ENCODE data around the gene SEBOX. TPM values are rescaled to one million over a fixed set of nuclear protein-coding genes. Genes with fewer than 3 reads are reported as not detected.
A peak's percentile ranks its signal among the peaks of the same experiment; 100 is the strongest.

The SEBOX gene
- polyA plus RNA-seq, 3 donors = not detected

DNA sequence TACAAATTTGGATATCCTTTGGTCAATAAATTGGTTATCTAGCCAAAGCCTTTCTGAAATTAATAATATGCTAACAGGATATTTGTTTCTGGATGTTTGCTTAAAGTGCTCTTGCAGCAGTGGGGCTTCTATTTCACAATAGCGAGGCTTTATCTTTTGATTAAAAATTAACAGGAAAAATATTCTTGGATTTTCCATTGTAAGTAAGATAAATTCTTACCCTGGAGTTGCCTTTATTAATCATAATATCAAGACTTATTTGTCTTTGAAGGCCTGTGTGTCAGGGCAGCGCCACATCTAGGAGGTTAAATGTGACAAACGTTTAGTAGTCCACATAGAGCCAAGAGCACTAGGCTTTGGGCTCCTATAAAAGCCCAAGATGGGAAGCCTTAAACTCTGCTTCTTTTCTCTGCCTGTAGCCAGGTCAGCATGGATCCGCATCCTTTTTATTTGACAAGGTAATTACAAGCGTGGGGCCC, 40.7 kb downstream of the SEBOX start:
- TF ChIP-seq, protein P1, sequence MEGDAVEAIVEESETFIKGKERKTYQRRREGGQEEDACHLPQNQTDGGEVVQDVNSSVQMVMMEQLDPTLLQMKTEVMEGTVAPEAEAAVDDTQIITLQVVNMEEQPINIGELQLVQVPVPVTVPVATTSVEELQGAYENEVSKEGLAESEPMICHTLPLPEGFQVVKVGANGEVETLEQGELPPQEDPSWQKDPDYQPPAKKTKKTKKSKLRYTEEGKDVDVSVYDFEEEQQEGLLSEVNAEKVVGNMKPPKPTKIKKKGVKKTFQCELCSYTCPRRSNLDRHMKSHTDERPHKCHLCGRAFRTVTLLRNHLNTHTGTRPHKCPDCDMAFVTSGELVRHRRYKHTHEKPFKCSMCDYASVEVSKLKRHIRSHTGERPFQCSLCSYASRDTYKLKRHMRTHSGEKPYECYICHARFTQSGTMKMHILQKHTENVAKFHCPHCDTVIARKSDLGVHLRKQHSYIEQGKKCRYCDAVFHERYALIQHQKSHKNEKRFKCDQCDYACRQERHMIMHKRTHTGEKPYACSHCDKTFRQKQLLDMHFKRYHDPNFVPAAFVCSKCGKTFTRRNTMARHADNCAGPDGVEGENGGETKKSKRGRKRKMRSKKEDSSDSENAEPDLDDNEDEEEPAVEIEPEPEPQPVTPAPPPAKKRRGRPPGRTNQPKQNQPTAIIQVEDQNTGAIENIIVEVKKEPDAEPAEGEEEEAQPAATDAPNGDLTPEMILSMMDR (IDR thresholded peaks at IDR 0.05) = no peak
- 68% methylated on average over 2 of the region's 5 CpGs for WGBS (ENCODE audit: insufficient coverage)
- Mint-ChIP-seq H3K36me3 (peaks cover 29 to 35% of the 10 kb centered on the region in 2 donors), H3K4me3 (no peak overlapping the region), H3K9me3 (no peaks in the 10 kb centered on the region), H3K4me1 (peaks cover 28% of the 10 kb centered on the region), H3K27ac (peak overlapping the region in 4 of 7 donors; percentile 41 to 78 (median 59)), H3K27me3 (ENCODE audit: low read depth in 3 of 3) (no peaks in the 10 kb centered on the region)
- intact Hi-C loops (cut with micrococcal nuclease) = loop anchor here in 1 of 2 donors (5.0 kb wide), 1 partner anchor 33 kb away; the partner anchor contains the start of gene POLDIP2
- H3K4me1 ChIP-seq (ENCODE audit: control insufficient read depth in 1 of 2, insufficient read depth in 2 of 2, low read length in 2 of 2) = peaks cover 24 to 29% of the 10 kb centered on the region in 2 donors
- H3K36me3 ChIP-seq (replicated peaks in 1 of 2; ENCODE audit: control insufficient read depth in 1 of 2, insufficient read depth in 2 of 2, low read length in 2 of 2) = peaks cover 21 to 35% of the 10 kb centered on the region in 2 donors
- H3K27me3 ChIP-seq (ENCODE audit: control insufficient read depth in 2 of 2, insufficient read depth in 2 of 2, low read length in 2 of 2) = no peaks in the 10 kb centered on the region
- no peaks in the 10 kb centered on the region for H3K9me3 ChIP-seq (replicated peaks in 1 of 2; ENCODE audit: control insufficient read depth in 1 of 2, insufficient read depth in 1 of 2, low read length in 2 of 2)
- peak overlapping the region in 1 of 2 donors; percentile 36 for H3K27ac ChIP-seq (ENCODE audit: low read depth in 1 of 2, low read length in 2 of 2)
- no peak overlapping the region for H3K9ac ChIP-seq (ENCODE audit: insufficient read depth, low read length, poor library complexity, severe bottlenecking)
- H3K4me2 ChIP-seq (replicated peaks; ENCODE audit: extremely low read depth, low read length, poor library complexity, severe bottlenecking) = peak overlapping the region; percentile 24
- no peak for DNase-seq
- H3K79me2 ChIP-seq (ENCODE audit: insufficient read depth, low read length) = peaks cover 30% of the 10 kb centered on the region
- H4K20me1 ChIP-seq (ENCODE audit: insufficient read depth, low read length) = no peaks in the 10 kb centered on the region
- no peak overlapping the region for H3K4me3 ChIP-seq (replicated peaks in 1 of 3; ENCODE audit: low read depth in 2 of 3, low read length in 3 of 3)
- H2AFZ ChIP-seq (ENCODE audit: insufficient read depth, low read depth, low read length, poor library complexity, severe bottlenecking) = no peak overlapping the region

DNA sequence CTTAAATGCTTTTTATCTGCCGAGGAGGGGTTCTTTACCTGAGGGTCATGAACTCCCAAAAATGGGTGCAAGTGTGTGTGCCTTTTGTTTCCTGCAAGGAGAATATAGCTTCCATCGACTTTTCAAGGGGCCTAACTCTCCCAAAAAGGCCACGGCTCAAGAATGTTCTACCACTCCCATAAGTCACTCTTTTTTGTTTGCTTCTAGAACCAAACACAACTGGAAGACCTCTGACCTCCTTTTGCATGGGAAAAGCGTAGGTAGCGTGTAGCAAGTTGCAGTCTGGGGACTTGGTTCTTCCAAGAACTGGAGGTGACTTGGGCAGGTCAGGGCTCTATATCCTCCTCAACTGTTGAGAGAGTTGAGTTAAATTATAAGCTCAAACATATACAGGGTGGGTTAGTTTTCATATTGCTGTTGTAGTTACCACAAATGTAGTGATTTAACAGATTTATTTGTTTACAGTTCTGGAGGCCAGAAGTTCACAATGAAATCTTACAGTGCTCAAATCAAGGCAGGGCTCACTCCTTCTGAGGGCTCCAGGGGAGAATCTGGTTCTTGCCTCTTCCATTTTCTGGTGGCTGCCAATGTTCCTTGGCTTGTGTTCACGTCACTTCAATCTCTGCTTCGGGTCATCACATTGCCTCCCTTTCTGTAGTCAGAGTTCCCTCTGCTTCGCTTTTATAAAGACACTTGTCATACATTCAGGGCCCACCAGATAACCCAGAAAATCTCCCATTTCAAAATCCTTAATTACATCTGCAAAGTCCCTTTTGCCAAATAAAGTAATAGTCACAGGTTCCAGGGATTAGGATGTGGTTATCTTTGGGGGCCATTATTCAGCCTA, 44.6 kb downstream of the SEBOX start:
- H3K79me2 ChIP-seq (ENCODE audit: insufficient read depth, low read length) = peaks cover 30% of the 10 kb centered on the region
- Mint-ChIP-seq H3K9me3 (no peaks in the 10 kb centered on the region), H3K27me3 (ENCODE audit: low read depth in 3 of 3) (peaks cover 9 to 16% (median 15%) of the 10 kb centered on the region in 3 donors), H3K36me3 (no peaks in the 10 kb centered on the region), H3K27ac (peak overlapping the region in 1 of 7 donors; percentile 57), H3K4me1 (peaks cover 36% of the 10 kb centered on the region), H3K4me3 (no peak overlapping the region)
- DNase-seq = no peak
- no peaks in the 10 kb centered on the region for H3K9me3 ChIP-seq (replicated peaks in 1 of 2; ENCODE audit: control insufficient read depth in 1 of 2, insufficient read depth in 1 of 2, low read length in 2 of 2)
- no peaks in the 10 kb centered on the region for H4K20me1 ChIP-seq (ENCODE audit: insufficient read depth, low read length)
- intact Hi-C loops (cut with micrococcal nuclease) = loop anchor here in 1 of 2 donors (2.0 to 5.0 kb wide), 2 partner anchors 14 to 37 kb away; partner anchors contain the start of genes IFT20, POLDIP2 and TNFAIP1
- TF ChIP-seq, protein P1 (IDR thresholded peaks at IDR 0.05) = no peak
- 84% methylated on average over 4 of the region's 8 CpGs for WGBS (ENCODE audit: insufficient coverage)
- peaks cover 0 to 5% of the 10 kb centered on the region in 2 donors for H3K27me3 ChIP-seq (ENCODE audit: control insufficient read depth in 2 of 2, insufficient read depth in 2 of 2, low read length in 2 of 2)
- no peak overlapping the region for H3K4me3 ChIP-seq (replicated peaks in 1 of 3; ENCODE audit: low read depth in 2 of 3, low read length in 3 of 3)
- no peak overlapping the region for H3K27ac ChIP-seq (ENCODE audit: low read depth in 1 of 2, low read length in 2 of 2)
- H2AFZ ChIP-seq (ENCODE audit: insufficient read depth, low read depth, low read length, poor library complexity, severe bottlenecking) = peak overlapping the region; percentile 97
- no peaks in the 10 kb centered on the region for H3K36me3 ChIP-seq (replicated peaks in 1 of 2; ENCODE audit: control insufficient read depth in 1 of 2, insufficient read depth in 2 of 2, low read length in 2 of 2)
- H3K4me1 ChIP-seq (ENCODE audit: control insufficient read depth in 1 of 2, insufficient read depth in 2 of 2, low read length in 2 of 2) = peaks cover 35 to 44% of the 10 kb centered on the region in 2 donors
- no peak overlapping the region for H3K9ac ChIP-seq (ENCODE audit: insufficient read depth, low read length, poor library complexity, severe bottlenecking)
- H3K4me2 ChIP-seq (replicated peaks; ENCODE audit: extremely low read depth, low read length, poor library complexity, severe bottlenecking) = peak overlapping the region; percentile 99

Data from CD14-positive monocyte (primary cell).